Motor neuron (in vitro differentiated cells): ENCODE measurements around the gene TRNT1. TPM values are rescaled to one million over a fixed set of nuclear protein-coding genes. Genes with fewer than 3 reads are reported as not detected.
A peak's percentile ranks its signal among the peaks of the same experiment; 100 is the strongest.

Experiments used
- ATAC-seq, 8 experiments: fragments of 200-7000 bp; cut with Tn5 transposase; replicated peaks in 6 of 8; 2 replicates each; pipeline ENCODE4 v1.8.0; 2021; ENCODE audit warnings: mild to moderate bottlenecking in 8 of 8, moderate library complexity in 8 of 8
- H3K27ac ChIP-seq, 2 donors: fragments of 250-450 bp; sonication (Bioruptor Pico); 2 replicates each; pipeline ENCODE4 v1.9.0; 2021; ENCODE audit warnings: antibody characterized with exemption in 2 of 2, mild to moderate bottlenecking in 2 of 2, moderate library complexity in 1 of 2
- H3K4me1 ChIP-seq, 2 donors: fragments of 250-450 bp; sonication (Bioruptor Pico); replicated peaks in 1 of 2; 2 replicates each; pipeline ENCODE4 v1.6.1; 2021; ENCODE audit warnings: antibody characterized with exemption in 2 of 2, mild to moderate bottlenecking in 2 of 2, moderate library complexity in 1 of 2
- H3K4me3 ChIP-seq, 5 donors: fragments of 250-450 bp; sonication (Bioruptor Pico); 2 replicates each; pipeline ENCODE4 v1.9.0; 2021; ENCODE audit warnings: antibody characterized with exemption in 5 of 5, mild to moderate bottlenecking in 5 of 5, moderate library complexity in 4 of 5
- WGBS, 10 experiments: fragments of 450-650 bp; shearing (Covaris generic); methylation state at CpG; one replicate each; pipeline ENCODE4 v1.0.0; 2022; 5-methylcytosine and 5-hydroxymethylcytosine counted together
- in situ Hi-C, 9 experiments: fragments of 400-800 bp; cut with MboI; loops; one replicate each; pipeline ENCODE4 v1.15.0; 2021; ENCODE audit warnings: low sequenced_read_pairs in 9 of 9, low pct_unique_long_range_greater_than_20kb in 2 of 9; ENCODE audit not compliant: unreplicated experiment in 9 of 9
- total RNA-seq, 8 experiments: library from RNA; unstranded; fragments of 300-600 nt; gene quantifications; 2 replicates each; pipeline versions ENCODE4 v1.2.3 to v1.2.4, GENCODE V29; 2022

The TRNT1 gene
- total RNA-seq, 8 experiments from 2014 or later: 14.6 to 59.9 (median 22.6) TPM

DNA sequence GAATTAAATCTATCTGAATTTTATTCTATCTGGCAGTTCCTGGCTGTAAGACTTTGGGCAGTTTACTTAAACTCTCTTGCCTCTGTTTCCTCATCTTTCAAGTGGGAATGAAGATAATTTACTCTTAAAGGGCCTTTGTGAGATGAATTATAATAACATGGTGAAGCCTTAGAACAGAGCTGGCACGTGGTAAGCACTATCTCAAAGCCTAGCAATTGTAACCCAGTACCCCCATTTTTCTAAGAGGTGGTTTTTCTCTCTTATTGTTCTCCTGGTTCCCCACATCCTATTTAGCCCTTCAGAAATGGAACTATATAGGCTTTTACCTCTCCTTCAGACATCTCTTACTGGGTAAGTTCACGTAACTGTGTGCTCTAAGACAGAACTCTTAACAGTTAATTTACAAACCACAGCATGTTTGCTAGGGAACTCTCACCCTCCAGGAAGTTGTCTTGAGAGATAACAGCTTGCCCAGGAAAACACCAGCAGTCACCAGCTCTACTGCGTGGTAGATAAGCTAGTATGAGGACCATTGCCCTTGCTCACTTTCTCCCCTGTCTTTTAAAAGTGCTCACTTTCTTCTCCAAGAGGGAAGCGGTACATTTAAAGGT lies 65.0 kb downstream of the TRNT1 start:
- no peak overlapping the region for H3K4me3 ChIP-seq
- 13 to 90% (median 65%) methylated on average over 1 to 4 of the region's 4 CpGs for whole genome bisulfite sequencing, 10 experiments
- no peaks in the 10 kb centered on the region for H3K4me1 ChIP-seq
- no peak overlapping the region for H3K27ac ChIP-seq
- in situ Hi-C loops: loop anchor here in 5 of 9 experiments (10.0 to 25.0 kb wide), 3 partner anchors 821 to 1096 kb away; no protein-coding TSS in a partner anchor
- ATAC-seq: no peak

GRCh38 chr3:3192286-3192675 lies 65.5 kb downstream of the TRNT1 start:
- H3K4me1 ChIP-seq: no peaks in the 10 kb centered on the region
- H3K27ac ChIP-seq: no peak overlapping the region
- no peak overlapping the region for H3K4me3 ChIP-seq
- in situ Hi-C loops: loop anchor here in 5 of 9 experiments (10.0 to 25.0 kb wide), 3 partner anchors 820 to 1095 kb away; no protein-coding TSS in a partner anchor
- no peak for ATAC-seq
- WGBS, 10 experiments: 0 to 80% (median 8%) methylated on average over 1 to 2 of the region's 2 CpGs; no CpG with 5 or more reads in 3 of the 10 experiments

DNA sequence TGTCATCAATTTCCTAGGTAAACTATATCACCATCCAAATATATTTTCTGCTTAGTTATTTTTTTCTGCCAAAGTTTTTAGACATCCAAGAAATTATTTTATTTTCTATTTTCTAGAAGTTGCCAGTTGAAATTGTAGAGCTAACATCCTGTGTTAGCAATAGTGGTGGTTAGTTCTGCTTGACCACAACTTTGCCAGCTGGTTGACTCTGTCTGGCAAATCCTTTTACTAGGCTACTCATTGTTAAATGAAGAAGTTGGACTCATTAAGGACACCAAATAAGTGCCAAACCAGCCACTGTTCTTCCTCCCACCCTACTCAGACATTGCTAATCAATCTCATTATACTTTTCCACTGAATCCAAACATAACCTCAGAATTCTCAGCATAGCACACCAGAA lies 68.1 kb downstream of the TRNT1 start:
- no peak for ATAC-seq
- H3K27ac ChIP-seq: no peak overlapping the region
- H3K4me1 ChIP-seq: no peaks in the 10 kb centered on the region
- no peak overlapping the region for H3K4me3 ChIP-seq
- in situ Hi-C loops: loop anchor here in 5 of 9 experiments (10.0 to 25.0 kb wide), 3 partner anchors 817 to 1092 kb away; no protein-coding TSS in a partner anchor

DNA sequence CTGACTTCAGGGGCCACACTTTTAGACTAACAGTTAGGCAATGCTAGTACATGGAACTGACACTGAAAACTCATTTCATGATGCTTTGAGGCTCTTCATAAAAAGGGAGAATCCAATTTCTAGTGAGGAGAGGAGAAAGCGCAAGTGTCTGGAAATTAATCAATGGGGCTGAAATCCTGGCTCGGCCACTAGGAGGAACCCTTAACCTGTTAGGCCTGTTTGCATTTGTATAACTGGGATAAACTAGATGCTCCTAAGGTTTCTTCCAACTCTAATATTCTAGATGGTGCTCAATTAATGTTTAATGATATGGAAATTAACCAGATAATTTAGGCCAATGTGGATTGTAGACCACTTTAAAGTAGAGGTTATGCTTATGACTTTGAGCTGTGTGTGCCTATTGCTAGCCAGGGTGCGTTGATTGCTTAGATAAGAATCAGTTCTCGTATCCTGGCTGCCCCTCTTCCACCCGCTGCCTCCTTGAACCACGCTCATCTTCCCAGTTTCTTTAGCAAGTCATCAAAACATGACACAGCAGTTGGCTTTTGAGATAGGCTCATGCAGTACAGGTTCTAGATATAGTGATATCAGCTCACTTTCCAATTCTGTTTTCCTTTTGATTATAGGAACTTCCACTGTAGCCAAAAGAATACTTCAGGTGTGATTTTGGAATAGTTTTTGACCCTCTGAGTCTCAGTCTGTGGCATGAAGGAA lies 69.6 kb downstream of the TRNT1 start:
- peaks cover 0 to 6% of the 10 kb centered on the region in 2 donors for H3K4me1 ChIP-seq
- ATAC-seq: peak in 2 of 8 experiments; percentile 58 to 62
- in situ Hi-C loops: loop anchor here in 5 of 9 experiments (10.0 to 25.0 kb wide), 3 partner anchors 816 to 1091 kb away; no protein-coding TSS in a partner anchor
- no peak overlapping the region for H3K4me3 ChIP-seq
- no peak overlapping the region for H3K27ac ChIP-seq
- 0 to 80% (median 49%) methylated on average over 1 to 6 of the region's 6 CpGs for WGBS, 10 experiments

Other genes starting within 250 kb of the TRNT1 start
- under 1 TPM in 7 of 8 experiments, not detected in 1; 0.05 to 1.00 (median 0.17) TPM for gene IL5RA, start 16.6 kb upstream of the TRNT1 start, total RNA-seq
- gene CRBN, start 52.8 kb downstream of the TRNT1 start, total RNA-seq: 10 to 100 TPM; 38.8 to 71.9 (median 52.3) TPM